PC-3 (cell line): ENCODE measurements around the gene DNAJB1. TPM values are rescaled to one million over a fixed set of nuclear protein-coding genes. Genes with fewer than 3 reads are reported as not detected.

Experiments
- ATAC-seq: fragments of 200-7000 bp; cut with Tn5 transposase; 2 replicates; pipeline ENCODE4 v1.9.1; 2020; ENCODE audit warnings: mild to moderate bottlenecking, moderate library complexity
- BruUV-seq: library from RNA; stranded (reverse); fragments of 400-500 nt; replicated peaks from 2 replicates; lab custom pipeline; 2021; lab: Mats Ljungman, UMichigan
- CTCF ChIA-PET: fragments of 300-600 bp; sonication (Branson Sonifier 250); formaldehyde crosslinking; loops from one replicate; lab custom pipeline; 2022; ENCODE audit warnings: antibody characterized with exemption; lab: Charles Lee
- POLR2A ChIA-PET: fragments of 300-600 bp; sonication (Branson Sonifier 250); formaldehyde crosslinking; loops from one replicate; lab custom pipeline; 2022; ENCODE audit warnings: antibody characterized with exemption; ENCODE audit not compliant: unreplicated experiment; lab: Charles Lee
- DNase-seq: peaks from one replicate; pipeline ENCODE4 v3.0.0-alpha.2; 2015
- H2AFZ ChIP-seq: fragments of 300-600 bp; sonication (generic); 2 replicates; pipeline ENCODE4 v1.6.0; 2016; ENCODE audit warnings: antibody characterized with exemption, low read length
- H3F3A ChIP-seq: fragments of 300-600 bp; sonication (generic); one replicate; pipeline ENCODE4 v1.6.0; 2017; ENCODE audit warnings: antibody characterized with exemption, low read length, control low read depth, mild to moderate bottlenecking; ENCODE audit not compliant: unreplicated experiment
- H3K27ac ChIP-seq: fragments of 300-600 bp; sonication (generic); 2 replicates; pipeline ENCODE4 v1.5.1; 2016; ENCODE audit warnings: mild to moderate bottlenecking, low read length
- H3K27me3 ChIP-seq: fragments of 300-600 bp; sonication (generic); 2 replicates; pipeline ENCODE4 v1.6.1; 2016; ENCODE audit warnings: low read length, mixed read lengths
- H3K36me3 ChIP-seq: fragments of 300-600 bp; sonication (generic); 2 replicates; pipeline ENCODE4 v1.6.1; 2016; ENCODE audit warnings: low read depth, mixed run types, low read length, mixed read lengths
- H3K4me1 ChIP-seq: fragments of 300-600 bp; sonication (generic); 2 replicates; pipeline ENCODE4 v1.5.1; 2016; ENCODE audit warnings: low read length; ENCODE audit not compliant: insufficient read depth
- H3K4me2 ChIP-seq: fragments of 300-600 bp; sonication (generic); 2 replicates; pipeline ENCODE4 v1.6.0; 2016; ENCODE audit warnings: low read length
- H3K4me3 ChIP-seq: fragments of 300-600 bp; sonication (generic); 2 replicates; pipeline ENCODE4 v1.5.1; 2016; ENCODE audit warnings: mild to moderate bottlenecking, low read length, mixed read lengths
- H3K79me2 ChIP-seq: fragments of 300-600 bp; sonication (generic); 2 replicates; pipeline ENCODE4 v1.6.1; 2017; ENCODE audit warnings: low read length, mixed read lengths
- H3K9ac ChIP-seq: fragments of 300-600 bp; sonication (generic); 2 replicates; pipeline ENCODE4 v1.6.0; 2016; ENCODE audit warnings: mild to moderate bottlenecking, low read length
- H3K9me2 ChIP-seq: fragments of 300-600 bp; sonication (generic); replicated peaks from 2 replicates; pipeline ENCODE4 v1.6.1; 2016; ENCODE audit warnings: mixed run types, low read length, mixed read lengths
- H3K9me3 ChIP-seq: fragments of 300-600 bp; sonication (generic); 2 replicates; pipeline ENCODE4 v1.6.1; 2016; ENCODE audit warnings: low read length, mixed read lengths
- H4K20me1 ChIP-seq: fragments of 300-600 bp; sonication (generic); 2 replicates; pipeline ENCODE4 v1.6.1; 2016; ENCODE audit warnings: low read length, mixed read lengths
- CTCF ChIP-seq: fragments of 300-600 bp; sonication (generic); conservative IDR thresholded peaks from 2 replicates; pipeline ENCODE4 v1.5.1; 2017; ENCODE audit warnings: antibody characterized with exemption, low read depth, mild to moderate bottlenecking, low read length
- EZH2 ChIP-seq: fragments of 300-600 bp; sonication (generic); IDR thresholded peaks from one replicate; pipeline ENCODE4 v1.6.1; 2017; ENCODE audit warnings: antibody characterized with exemption, mild to moderate bottlenecking, low read length; ENCODE audit not compliant: unreplicated experiment
- EZH2phosphoT487 ChIP-seq: fragments of 300-600 bp; sonication (generic); IDR thresholded peaks from 2 replicates; pipeline ENCODE4 v1.6.1; 2018; ENCODE audit warnings: mild to moderate bottlenecking, antibody characterized with exemption, low read length, borderline replicate concordance
- intact Hi-C: fragments of 100-400 bp; cut with micrococcal nuclease; formaldehyde crosslinking; loops from 2 replicates; pipeline ENCODE4 v1.9.0; 2023
- total RNA-seq: library from RNA; depleted of rRNA; stranded (reverse); fragments of >200 nt; gene quantifications from 2 replicates; pipeline ENCODE4 v1.2.3, GENCODE V29; 2014

DNAJB1 gene
- total RNA-seq, 1 experiment from 2014 or later, result 167 TPM

- TF ChIP-seq EZH2phosphoT487 (no peak), CTCF (no peak), EZH2 (no peak)
- Histone ChIP-seq H3K4me2 (peak overlapping the region; percentile 97), H3K9me3 (no peaks in the 10 kb centered on the region), H3K9ac (peak overlapping the region; percentile 85), H3K9me2 (no peaks in the 10 kb centered on the region), H3K27me3 (no peaks in the 10 kb centered on the region), H3K4me1 (peaks cover 24% of the 10 kb centered on the region), H3K36me3 (peaks cover 14% of the 10 kb centered on the region; the same call in 1 of the 2 replicates), H3K4me3 (peak overlapping the region; percentile 93), H3K79me2 (peaks cover 45% of the 10 kb centered on the region), H3K27ac (peak overlapping the region; percentile 81), H4K20me1 (peaks cover 18% of the 10 kb centered on the region), H2AFZ (peak overlapping the region; percentile 49; the same call in 1 of the 2 replicates), H3F3A (peaks cover 5% of the 10 kb centered on the region)
- peak; percentile 1 for ATAC-seq
- ChIA-PET CTCF (interaction anchor here (0.6 to 2.2 kb wide), 2 partner anchors 10 to 39 kb away, joined by 3 to 15 read pairs; no protein-coding TSS in a partner anchor), POLR2A (interaction anchor here (0.5 to 1.0 kb wide), 3 partner anchors 9 to 113 kb away, joined by 3 to 9 read pairs (median 3); no protein-coding TSS in a partner anchor)
- intact Hi-C loops, result loop anchor here (1.0 to 2.0 kb wide), 3 partner anchors 11 to 33 kb away; partner anchors contain the start of genes PTGER1 and TECR
- DNase-seq, result no peak
- BruUV-seq, result no TSS peak
These were observed 22.5 kb downstream of the DNAJB1 start for GRCh38 chr19:14495672-14496028.

GRCh38 chr19:14494910-14495671 lies 23.1 kb downstream of the DNAJB1 start:
- Histone ChIP-seq H3K27ac (peak overlapping the region; percentile 81), H3K79me2 (peaks cover 45% of the 10 kb centered on the region), H3F3A (peaks cover 5% of the 10 kb centered on the region), H3K4me2 (peak overlapping the region; percentile 97), H3K36me3 (peaks cover 14% of the 10 kb centered on the region; the same call in 1 of the 2 replicates), H3K4me1 (peaks cover 24% of the 10 kb centered on the region), H3K9me2 (no peaks in the 10 kb centered on the region), H3K9me3 (no peaks in the 10 kb centered on the region), H3K27me3 (no peaks in the 10 kb centered on the region), H3K9ac (peak overlapping the region; percentile 85), H4K20me1 (peaks cover 18% of the 10 kb centered on the region), H2AFZ (peak overlapping the region; percentile 49; the same call in 1 of the 2 replicates), H3K4me3 (peak overlapping the region; percentile 93)
- ChIA-PET POLR2A (interaction anchor here (0.5 kb wide), 2 partner anchors 8 to 114 kb away, joined by 3 to 9 read pairs; no protein-coding TSS in a partner anchor), CTCF (interaction anchor here (0.6 to 0.9 kb wide), 2 partner anchors 11 to 23 kb away, joined by 3 to 5 read pairs; partner anchors contain the start of gene DNAJB1)
- BruUV-seq, result no TSS peak
- no peak for TF ChIP-seq EZH2phosphoT487
- no peak for TF ChIP-seq EZH2
- TF ChIP-seq CTCF, result no peak
- ATAC-seq (peak; percentile 9), DNase-seq (peak; percentile 79)
- intact Hi-C loops, result no loop called here
